ENCODE measurements around the gene VEGFC. TPM values are rescaled to one million over a fixed set of nuclear protein-coding genes. Genes with fewer than 3 reads are reported as not detected.

VEGFC gene
- total RNA-seq, 1 donor from 2014 or later = 7.5 TPM

GRCh38 chr4:176664964-176665363 is 127.8 kb downstream of the VEGFC start:
- Histone ChIP-seq H3K27ac (replicated peaks) (no peak overlapping the region), H3K27me3 (ENCODE audit: low read depth) (no peaks in the 10 kb centered on the region), H3K4me1 (peaks cover 10% of the 10 kb centered on the region), H3K4me3 (no peak overlapping the region), H3K9me3 (replicated peaks) (no peaks in the 10 kb centered on the region), H3K36me3 (no peaks in the 10 kb centered on the region)
- no peak for TF ChIP-seq CTCF (IDR thresholded peaks at IDR 0.05; ENCODE audit: borderline replicate concordance)
- no peak for DNase-seq
- intact Hi-C loops (cut with micrococcal nuclease) = no loop called here

- Histone ChIP-seq H3K4me3 (no peak overlapping the region), H3K27ac (replicated peaks) (no peak overlapping the region), H3K36me3 (no peaks in the 10 kb centered on the region), H3K27me3 (ENCODE audit: low read depth) (no peaks in the 10 kb centered on the region), H3K9me3 (replicated peaks) (no peaks in the 10 kb centered on the region), H3K4me1 (no peaks in the 10 kb centered on the region)
- TF ChIP-seq CTCF (IDR thresholded peaks at IDR 0.05; ENCODE audit: borderline replicate concordance) = peak; percentile 23
- DNase-seq = no peak
- intact Hi-C loops (cut with micrococcal nuclease) = no loop called here
These were observed 132.2 kb downstream of the VEGFC start for GRCh38 chr4:176660561-176660960.

GRCh38 chr4:176656108-176656507 is 136.6 kb downstream of the VEGFC start:
- no peak overlapping the region for H3K27ac ChIP-seq (replicated peaks)
- no peak for DNase-seq
- no peak overlapping the region for H3K4me3 ChIP-seq
- H3K27me3 ChIP-seq (ENCODE audit: low read depth) = no peaks in the 10 kb centered on the region
- H3K4me1 ChIP-seq = no peaks in the 10 kb centered on the region
- no peaks in the 10 kb centered on the region for H3K9me3 ChIP-seq (replicated peaks)
- no peaks in the 10 kb centered on the region for H3K36me3 ChIP-seq
- TF ChIP-seq CTCF (IDR thresholded peaks at IDR 0.05; ENCODE audit: borderline replicate concordance) = no peak
- intact Hi-C loops (cut with micrococcal nuclease) = no loop called here

DNA sequence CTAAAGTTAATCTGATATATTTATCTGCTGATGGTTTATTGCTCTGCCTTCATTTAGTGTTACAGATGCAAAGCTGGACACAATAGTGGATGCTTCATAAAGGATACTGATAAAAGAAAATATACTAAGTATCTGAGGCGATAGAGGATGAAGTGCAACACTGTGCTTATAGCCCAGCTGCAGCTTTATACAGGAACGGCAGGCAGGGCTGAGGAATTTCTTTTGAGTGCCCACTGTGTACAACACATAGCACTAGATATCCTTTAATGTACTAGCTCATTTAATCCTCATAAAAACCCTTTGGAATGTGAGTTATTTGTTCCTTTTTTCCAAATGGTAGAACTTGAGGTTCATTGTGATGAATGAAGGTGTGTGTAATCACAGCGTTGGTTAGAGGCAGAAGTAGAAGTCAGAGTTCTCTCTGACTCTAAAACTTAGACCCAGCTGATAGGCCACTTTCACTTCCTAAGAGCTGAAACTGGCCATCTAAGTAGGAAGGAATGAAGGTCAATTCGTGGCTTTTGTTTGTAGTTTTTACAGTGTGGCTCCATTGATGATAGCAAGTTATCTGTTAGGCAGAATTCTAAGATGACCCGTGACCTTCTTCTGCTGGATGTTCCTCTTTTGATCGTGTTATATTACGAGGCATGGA is 138.0 kb downstream of the VEGFC start:
- intact Hi-C loops (cut with micrococcal nuclease) = no loop called here

GRCh38 chr4:176653401-176654220 is 139.1 kb downstream of the VEGFC start:
- Histone ChIP-seq H3K27me3 (ENCODE audit: low read depth) (no peaks in the 10 kb centered on the region), H3K4me3 (no peak overlapping the region), H3K4me1 (no peaks in the 10 kb centered on the region), H3K36me3 (no peaks in the 10 kb centered on the region), H3K9me3 (replicated peaks) (no peaks in the 10 kb centered on the region), H3K27ac (replicated peaks) (no peak overlapping the region)
- intact Hi-C loops (cut with micrococcal nuclease) = no loop called here
- no peak for TF ChIP-seq CTCF (IDR thresholded peaks at IDR 0.05; ENCODE audit: borderline replicate concordance)
- DNase-seq = no peak

More for the DNA sequence above, 138.0 kb downstream of the VEGFC start:
- H3K27ac ChIP-seq (replicated peaks) = no peak overlapping the region
- no peaks in the 10 kb centered on the region for H3K36me3 ChIP-seq
- DNase-seq = no peak
- no peak overlapping the region for H3K4me3 ChIP-seq
- H3K27me3 ChIP-seq (ENCODE audit: low read depth) = no peaks in the 10 kb centered on the region
- no peaks in the 10 kb centered on the region for H3K9me3 ChIP-seq (replicated peaks)
- H3K4me1 ChIP-seq = no peaks in the 10 kb centered on the region
- TF ChIP-seq CTCF (IDR thresholded peaks at IDR 0.05; ENCODE audit: borderline replicate concordance) = no peak

Data from left ventricle myocardium inferior (tissue), 1 donor.